Endothelial cell of umbilical vein (primary cell): ENCODE data around the gene SPAG4. TPM values are rescaled to one million over a fixed set of nuclear protein-coding genes. Genes with fewer than 3 reads are reported as not detected.

Source experiments
- BruUV-seq: library from RNA; stranded (reverse); fragments of 400-500 nt; replicated peaks from 2 replicates; lab custom pipeline; 2021; lab: Mats Ljungman, UMichigan
- CTCF ChIA-PET: fragments of 300-600, 350-600 bp; sonication (Branson Sonifier 250); formaldehyde crosslinking; loops from one replicate; lab custom pipeline; 2021; ENCODE audit warnings: antibody characterized with exemption, inconsistent platforms; lab: Charles Lee
- POLR2A ChIA-PET: fragments of 300-600, 350-600 bp; sonication (Branson Sonifier 250); formaldehyde crosslinking; loops from one replicate; lab custom pipeline; 2021; ENCODE audit warnings: antibody characterized with exemption, inconsistent platforms; lab: Charles Lee
- DNase-seq: peaks from one replicate; pipeline ENCODE4 v3.0.0-alpha.2; 2011; ENCODE audit warnings: low read depth, low spot score
- FAIRE-seq: peaks from 2 replicates; lab custom pipeline; 2011; peaks lifted over from hg19 to GRCh38; lab: Jason Lieb, UNC
- H2AFZ ChIP-seq: 2 replicates; pipeline ENCODE4 v1.6.0; 2012; ENCODE audit warnings: low read depth, low read length, control low read depth, inconsistent platforms
- H3K27ac ChIP-seq: 2 replicates; pipeline ENCODE4 v1.5.1; 2011; ENCODE audit warnings: low read depth, mild to moderate bottlenecking, control low read depth, low read length, moderate library complexity; ENCODE audit not compliant: insufficient read depth
- H3K27me3 ChIP-seq, 2 experiments: 2 replicates each; pipeline versions ENCODE4 v1.6.0 to v1.6.1; 2011; ENCODE audit warnings: low read length in 2 of 2, mixed read lengths in 1 of 2; ENCODE audit not compliant: control insufficient read depth in 2 of 2, insufficient read depth in 2 of 2
- H3K36me3 ChIP-seq, 2 experiments: 2 replicates in 1 of 2; 3 replicates in 1 of 2; pipeline ENCODE4 v1.5.1; 2011; ENCODE audit warnings: low read length in 2 of 2, mild to moderate bottlenecking in 1 of 2, moderate library complexity in 1 of 2; ENCODE audit not compliant: control insufficient read depth in 2 of 2, insufficient read depth in 2 of 2; ENCODE audit errors: extremely low read depth in 1 of 2
- H3K4me1 ChIP-seq: 3 replicates; pipeline ENCODE4 v1.5.1; 2011; ENCODE audit warnings: mild to moderate bottlenecking, low read length; ENCODE audit not compliant: control insufficient read depth, insufficient read depth; ENCODE audit errors: extremely low read depth
- H3K4me2 ChIP-seq: 2 replicates; pipeline ENCODE4 v1.6.1; 2011; ENCODE audit warnings: low read length, control low read depth, mixed read lengths; ENCODE audit not compliant: insufficient read depth
- H3K4me3 ChIP-seq, 3 experiments: fragments of 200-600 bp in 1 of 3; sonication (generic), shearing (Covaris generic) in 1 of 3; replicated peaks in 1 of 3; 2 replicates each; pipeline ENCODE4 v1.5.1; 2011 to 2016; ENCODE audit warnings: control low read depth in 3 of 3, low read length in 3 of 3, mild to moderate bottlenecking in 2 of 3, inconsistent platforms in 1 of 3, low read depth in 1 of 3, moderate library complexity in 1 of 3; ENCODE audit not compliant: insufficient read depth in 1 of 3
- H3K79me2 ChIP-seq: 2 replicates; pipeline ENCODE4 v1.6.0; 2012; ENCODE audit warnings: low read length, inconsistent platforms; ENCODE audit not compliant: control insufficient read depth, insufficient read depth
- H3K9ac ChIP-seq: replicated peaks from 2 replicates; pipeline ENCODE3; 2011; ENCODE audit warnings: low read length, control low read depth; ENCODE audit not compliant: insufficient read depth; ENCODE audit errors: extremely low read depth
- H3K9me1 ChIP-seq: replicated peaks from 3 replicates; pipeline ENCODE4 v1.6.0; 2011; ENCODE audit warnings: mild to moderate bottlenecking, low read length; ENCODE audit not compliant: control insufficient read depth, insufficient read depth; ENCODE audit errors: extremely low read depth
- H3K9me3 ChIP-seq: replicated peaks from 2 replicates; pipeline ENCODE4 v1.5.1; 2012; ENCODE audit warnings: low read length, inconsistent platforms; ENCODE audit not compliant: control insufficient read depth, insufficient read depth
- H4K20me1 ChIP-seq: replicated peaks from 2 replicates; pipeline ENCODE3; 2011; ENCODE audit warnings: mild to moderate bottlenecking, low read length; ENCODE audit not compliant: control insufficient read depth, insufficient read depth; ENCODE audit errors: extremely low read depth
- CTCF ChIP-seq, 2 donors: IDR thresholded peaks; 1 replicate in 1 of 2; 2 replicates in 1 of 2; pipeline ENCODE4 v1.5.1; 2011; ENCODE audit warnings: low read length in 2 of 2, mild to moderate bottlenecking in 2 of 2, moderate library complexity in 2 of 2, control low read depth in 1 of 2, inconsistent platforms in 1 of 2, low read depth in 1 of 2; ENCODE audit not compliant: insufficient read depth in 1 of 2; ENCODE audit errors: extremely low read depth in 1 of 2
- EZH2 ChIP-seq: IDR thresholded peaks from 2 replicates; pipeline ENCODE4 v1.6.1; 2012; ENCODE audit warnings: borderline replicate concordance, low read depth, mild to moderate bottlenecking, moderate library complexity, low read length, inconsistent platforms; ENCODE audit not compliant: severe bottlenecking
- FOS ChIP-seq: IDR thresholded peaks from 2 replicates; pipeline ENCODE4 v1.6.1; 2011; ENCODE audit warnings: mild to moderate bottlenecking, low read length, moderate library complexity, borderline replicate concordance; ENCODE audit not compliant: insufficient read depth
- GATA2 ChIP-seq: IDR thresholded peaks from 2 replicates; pipeline ENCODE4 v1.7.0; 2011; ENCODE audit warnings: low read depth, mild to moderate bottlenecking, moderate library complexity, mixed read lengths, low read length; ENCODE audit not compliant: insufficient read length, insufficient read depth
- JUN ChIP-seq: IDR thresholded peaks from 2 replicates; pipeline ENCODE4 v1.6.1; 2011; ENCODE audit warnings: borderline replicate concordance, low read depth; ENCODE audit not compliant: insufficient read length, insufficient read depth
- MAX ChIP-seq: IDR thresholded peaks from 2 replicates; pipeline ENCODE4 v1.6.1; 2011; ENCODE audit not compliant: insufficient read depth, insufficient read length
- MYC ChIP-seq: IDR thresholded peaks from one replicate; pipeline ENCODE4 v1.6.1; 2011; ENCODE audit warnings: mild to moderate bottlenecking, low read depth, low read length
- POLR2A ChIP-seq: IDR thresholded peaks from 2 replicates; pipeline ENCODE4 v1.6.1; 2012; ENCODE audit warnings: low read depth, mild to moderate bottlenecking, control low read depth, low read length
- POLR2AphosphoS5 ChIP-seq: IDR thresholded peaks from 2 replicates; pipeline ENCODE4 v1.6.1; 2012; ENCODE audit warnings: low read depth, mild to moderate bottlenecking, control low read depth, low read length, moderate library complexity; ENCODE audit not compliant: insufficient read depth
- dilution Hi-C: fragments of 300-500 bp; cut with MboI; formaldehyde crosslinking; loops from one replicate; pipeline ENCODE4 v1.15.0; 2019; ENCODE audit warnings: low sequenced_read_pairs; ENCODE audit not compliant: extremely low pct_ligation_motif_present
- intact Hi-C: fragments of 100-400 bp; cut with micrococcal nuclease; formaldehyde crosslinking; loops from one replicate; pipeline ENCODE4 v1.10.0; 2022
- polyA plus RNA-seq, 4 experiments: library from polyadenylated mRNA; depleted of rRNA in 3 of 4; stranded (reverse) in 3 of 4; unstranded in 1 of 4; fragments of >200 nt; gene quantifications; 2 replicates each; pipeline versions ENCODE4 v1.2.1 to v1.2.3, GENCODE V29; 2011 to 2012; ENCODE audit warnings: missing spikeins in 1 of 4
- total RNA-seq: library from RNA; stranded (reverse); gene quantifications from 2 replicates; pipeline ENCODE4 v1.2.3, GENCODE V29; 2021

The SPAG4 gene
- total and polyA plus RNA-seq, 2 donors (not counting 3 experiments of a cell fraction or from before 2014, with no cell fraction given) = 3.7 to 9.5 TPM

- Histone ChIP-seq H3K9me3 (no peaks in the 10 kb centered on the region), H3K4me2 (no peak overlapping the region), H4K20me1 (no peaks in the 10 kb centered on the region), H2AFZ (no peak overlapping the region), H3K9ac (no peak overlapping the region), H3K27ac (no peak overlapping the region), H3K9me1 (no peaks in the 10 kb centered on the region), H3K4me3 (no peak overlapping the region), H3K79me2 (no peaks in the 10 kb centered on the region), H3K4me1 (no peaks in the 10 kb centered on the region), H3K36me3 (peaks cover 6 to 35% of the 10 kb centered on the region in 2 experiments), H3K27me3 (no peaks in the 10 kb centered on the region)
- dilution Hi-C loops (no loop called here), intact Hi-C loops (no loop called here)
- TF ChIP-seq CTCF (IDR thresholded peaks at IDR 0.05; ENCODE audit: extremely low read depth in 1 of 2, insufficient read depth in 1 of 2, low read depth in 1 of 2, low read length in 2 of 2) (no peak), JUN (no peak), MAX (no peak), FOS (no peak), POLR2A (no peak), POLR2AphosphoS5 (no peak), GATA2 (no peak), EZH2 (no peak), MYC (no peak)
- POLR2A ChIA-PET = interaction anchor here (0.6 kb wide), 1 partner anchor 92 kb away, joined by 3 read pairs; no protein-coding TSS in a partner anchor
- DNase-seq (no peak), FAIRE-seq (no peak)
- TSS peak; percentile 35 for BruUV-seq
- CTCF ChIA-PET = interaction anchor here (1.3 kb wide), 1 partner anchor 17 kb away, joined by 3 read pairs; no protein-coding TSS in a partner anchor
Observed at GRCh38 chr20:35626386-35627001, 10.9 kb downstream of the SPAG4 start.
